ENCODE data around the gene SH3PXD2A.

DNA sequence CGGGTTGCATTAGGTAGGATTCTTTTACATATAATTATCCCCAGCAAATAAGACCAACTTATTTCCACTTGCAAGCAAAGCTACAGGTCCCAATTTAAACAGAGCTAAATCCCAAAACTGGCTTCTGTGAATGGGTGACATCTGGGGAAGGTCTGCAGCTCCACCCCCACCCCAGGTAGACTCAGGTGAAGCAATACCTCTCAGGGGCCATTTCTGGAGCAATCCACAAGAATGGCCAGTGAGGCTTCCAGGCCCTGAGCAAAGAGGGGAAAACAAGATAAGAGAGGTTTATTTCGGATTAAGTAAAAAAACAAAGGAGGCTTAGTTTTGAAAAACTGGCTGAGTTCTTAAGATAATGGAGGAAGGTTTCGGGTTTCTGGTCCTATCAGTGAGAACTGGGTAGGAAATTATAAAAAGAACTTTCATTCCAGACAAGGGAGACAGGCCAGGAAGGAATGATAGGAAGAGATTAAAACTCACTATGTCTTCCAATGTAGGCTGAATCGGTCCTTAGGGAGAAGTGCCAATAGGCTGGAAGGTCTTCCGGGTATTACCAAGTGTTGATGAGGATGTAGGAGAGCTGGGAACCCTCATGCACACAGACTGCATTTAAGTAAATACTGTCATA, 25.4 kb downstream of the SH3PXD2A start:
- no peak for TF ChIP-seq ATF7 (IDR thresholded peaks at IDR 0.05; ENCODE audit: low read depth)
- TF ChIP-seq, protein P1, sequence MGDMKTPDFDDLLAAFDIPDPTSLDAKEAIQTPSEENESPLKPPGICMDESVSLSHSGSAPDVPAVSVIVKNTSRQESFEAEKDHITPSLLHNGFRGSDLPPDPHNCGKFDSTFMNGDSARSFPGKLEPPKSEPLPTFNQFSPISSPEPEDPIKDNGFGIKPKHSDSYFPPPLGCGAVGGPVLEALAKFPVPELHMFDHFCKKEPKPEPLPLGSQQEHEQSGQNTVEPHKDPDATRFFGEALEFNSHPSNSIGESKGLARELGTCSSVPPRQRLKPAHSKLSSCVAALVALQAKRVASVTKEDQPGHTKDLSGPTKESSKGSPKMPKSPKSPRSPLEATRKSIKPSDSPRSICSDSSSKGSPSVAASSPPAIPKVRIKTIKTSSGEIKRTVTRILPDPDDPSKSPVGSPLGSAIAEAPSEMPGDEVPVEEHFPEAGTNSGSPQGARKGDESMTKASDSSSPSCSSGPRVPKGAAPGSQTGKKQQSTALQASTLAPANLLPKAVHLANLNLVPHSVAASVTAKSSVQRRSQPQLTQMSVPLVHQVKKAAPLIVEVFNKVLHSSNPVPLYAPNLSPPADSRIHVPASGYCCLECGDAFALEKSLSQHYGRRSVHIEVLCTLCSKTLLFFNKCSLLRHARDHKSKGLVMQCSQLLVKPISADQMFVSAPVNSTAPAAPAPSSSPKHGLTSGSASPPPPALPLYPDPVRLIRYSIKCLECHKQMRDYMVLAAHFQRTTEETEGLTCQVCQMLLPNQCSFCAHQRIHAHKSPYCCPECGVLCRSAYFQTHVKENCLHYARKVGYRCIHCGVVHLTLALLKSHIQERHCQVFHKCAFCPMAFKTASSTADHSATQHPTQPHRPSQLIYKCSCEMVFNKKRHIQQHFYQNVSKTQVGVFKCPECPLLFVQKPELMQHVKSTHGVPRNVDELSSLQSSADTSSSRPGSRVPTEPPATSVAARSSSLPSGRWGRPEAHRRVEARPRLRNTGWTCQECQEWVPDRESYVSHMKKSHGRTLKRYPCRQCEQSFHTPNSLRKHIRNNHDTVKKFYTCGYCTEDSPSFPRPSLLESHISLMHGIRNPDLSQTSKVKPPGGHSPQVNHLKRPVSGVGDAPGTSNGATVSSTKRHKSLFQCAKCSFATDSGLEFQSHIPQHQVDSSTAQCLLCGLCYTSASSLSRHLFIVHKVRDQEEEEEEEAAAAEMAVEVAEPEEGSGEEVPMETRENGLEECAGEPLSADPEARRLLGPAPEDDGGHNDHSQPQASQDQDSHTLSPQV (IDR thresholded peaks at IDR 0.05) = no peak
- TF ChIP-seq, protein P2, sequence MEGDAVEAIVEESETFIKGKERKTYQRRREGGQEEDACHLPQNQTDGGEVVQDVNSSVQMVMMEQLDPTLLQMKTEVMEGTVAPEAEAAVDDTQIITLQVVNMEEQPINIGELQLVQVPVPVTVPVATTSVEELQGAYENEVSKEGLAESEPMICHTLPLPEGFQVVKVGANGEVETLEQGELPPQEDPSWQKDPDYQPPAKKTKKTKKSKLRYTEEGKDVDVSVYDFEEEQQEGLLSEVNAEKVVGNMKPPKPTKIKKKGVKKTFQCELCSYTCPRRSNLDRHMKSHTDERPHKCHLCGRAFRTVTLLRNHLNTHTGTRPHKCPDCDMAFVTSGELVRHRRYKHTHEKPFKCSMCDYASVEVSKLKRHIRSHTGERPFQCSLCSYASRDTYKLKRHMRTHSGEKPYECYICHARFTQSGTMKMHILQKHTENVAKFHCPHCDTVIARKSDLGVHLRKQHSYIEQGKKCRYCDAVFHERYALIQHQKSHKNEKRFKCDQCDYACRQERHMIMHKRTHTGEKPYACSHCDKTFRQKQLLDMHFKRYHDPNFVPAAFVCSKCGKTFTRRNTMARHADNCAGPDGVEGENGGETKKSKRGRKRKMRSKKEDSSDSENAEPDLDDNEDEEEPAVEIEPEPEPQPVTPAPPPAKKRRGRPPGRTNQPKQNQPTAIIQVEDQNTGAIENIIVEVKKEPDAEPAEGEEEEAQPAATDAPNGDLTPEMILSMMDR (IDR thresholded peaks at IDR 0.05 in 2 of 3, conservative IDR thresholded peaks at IDR 0.05 in 1 of 3; ENCODE audit: control insufficient read depth in 2 of 3, extremely low read depth in 1 of 3, insufficient read depth in 1 of 3, low read depth in 3 of 3, low read length in 3 of 3) = no peak
- TF ChIP-seq TAF1 (IDR thresholded peaks at IDR 0.05; ENCODE audit: borderline replicate concordance, low read depth, low read length) = no peak
- TF ChIP-seq SMARCA5 (IDR thresholded peaks at IDR 0.05) = no peak
- TF ChIP-seq NRF1 (conservative IDR thresholded peaks at IDR 0.05; ENCODE audit: low read depth, low read length) = no peak
- no peak for TF ChIP-seq POLR2AphosphoS2 (IDR thresholded peaks at IDR 0.05; ENCODE audit: low read depth, low read length)
- no peak for TF ChIP-seq RFX5 (IDR thresholded peaks at IDR 0.05; ENCODE audit: low read depth, low read length)

Data from GM12878 (cell line).